T-helper 17 cell (primary cell): ENCODE measurements around the gene DTNBP1. TPM values are rescaled to one million over a fixed set of nuclear protein-coding genes. Genes with fewer than 3 reads are reported as not detected.
"Not testable (repeated sequence)": the region's sequence is repeated elsewhere in the genome, so short reads cannot be mapped to it uniquely, and the experiment has no call there.

Experiments
- ATAC-seq: fragments of 150-1000 bp; cut with Tn5 transposase; 2 replicates; pipeline ENCODE4 v1.10.0; 2021; ENCODE audit warnings: mild to moderate bottlenecking, moderate library complexity
- DNase-seq, 3 donors: peaks; one replicate each; pipeline versions ENCODE4 v3.0.0 to v3.0.0-alpha.2; 2020 to 2021
- H3K9me3 ChIP-seq: one replicate; pipeline ENCODE4 v1.7.0; 2013; ENCODE audit warnings: low read length, mild to moderate bottlenecking; ENCODE audit not compliant: control insufficient read depth, poor library complexity, severe bottlenecking
- H3K27ac Mint-ChIP-seq: one replicate; pipeline ENCODE4 v1.8.0; 2022; ENCODE audit warnings: mild to moderate bottlenecking, moderate library complexity, mixed read lengths
- H3K27me3 Mint-ChIP-seq: one replicate; pipeline ENCODE4 v1.8.0; 2022; ENCODE audit warnings: mixed read lengths
- H3K36me3 Mint-ChIP-seq: one replicate; pipeline ENCODE4 v1.8.0; 2022; ENCODE audit warnings: low read depth, mixed read lengths
- H3K4me1 Mint-ChIP-seq: one replicate; pipeline ENCODE4 v1.8.0; 2022; ENCODE audit warnings: mild to moderate bottlenecking, mixed read lengths
- H3K4me3 Mint-ChIP-seq: one replicate; pipeline ENCODE4 v1.8.0; 2022; ENCODE audit warnings: mild to moderate bottlenecking, moderate library complexity, mixed read lengths
- total RNA-seq, 4 donors: library from RNA in 2 of 4; stranded (reverse) in 2 of 4; gene quantifications; one replicate each; pipeline ENCODE4 v1.2.3 and lab custom pipeline; 2022 to 2026

DTNBP1 gene
- total RNA-seq, 2 donors from 2014 or later, result 16.1 to 18.4 TPM

- H3K4me1 Mint-ChIP-seq, result peaks cover 35% of the 10 kb centered on the region
- no peaks in the 10 kb centered on the region for H3K9me3 ChIP-seq
- H3K4me3 Mint-ChIP-seq, result no peak overlapping the region
- ATAC-seq (no peak), DNase-seq (no peak)
- peaks cover 6% of the 10 kb centered on the region for H3K36me3 Mint-ChIP-seq
- no peaks in the 10 kb centered on the region for H3K27me3 Mint-ChIP-seq
- no peak overlapping the region for H3K27ac Mint-ChIP-seq
Observed at GRCh38 chr6:15659181-15659580, 3.6 kb downstream of the DTNBP1 start.

GRCh38 chr6:15658181-15658744, 4.6 kb downstream of the DTNBP1 start:
- peaks cover 6% of the 10 kb centered on the region for H3K36me3 Mint-ChIP-seq
- H3K4me3 Mint-ChIP-seq, result no peak overlapping the region
- DNase-seq (no peak), ATAC-seq (no peak)
- H3K4me1 Mint-ChIP-seq, result peaks cover 30% of the 10 kb centered on the region
- no peaks in the 10 kb centered on the region for H3K9me3 ChIP-seq
- no peaks in the 10 kb centered on the region for H3K27me3 Mint-ChIP-seq
- H3K27ac Mint-ChIP-seq, result no peak overlapping the region

DNA sequence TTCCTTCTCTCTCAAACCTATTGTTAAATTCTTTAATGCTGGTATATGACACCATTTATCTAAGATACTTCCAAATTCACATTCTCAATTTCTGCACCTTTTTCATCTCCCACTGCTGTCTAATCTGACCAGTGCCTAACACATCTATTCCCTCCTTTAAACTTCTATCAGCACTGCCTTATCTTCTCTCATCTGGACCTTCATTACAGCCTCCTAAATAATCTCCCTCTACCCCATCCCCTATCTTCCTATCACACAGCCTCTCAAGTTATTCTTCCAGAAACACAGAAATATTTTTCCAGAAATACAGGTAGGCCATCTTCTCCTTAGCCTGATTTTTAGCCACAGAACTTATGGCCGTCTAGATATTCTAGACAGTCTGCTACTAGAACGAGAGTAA, 5.5 kb downstream of the DTNBP1 start:
- H3K9me3 ChIP-seq, result no peaks in the 10 kb centered on the region
- Mint-ChIP-seq H3K4me1 (peaks cover 31% of the 10 kb centered on the region), H3K27me3 (no peaks in the 10 kb centered on the region), H3K36me3 (peaks cover 6% of the 10 kb centered on the region), H3K4me3 (no peak overlapping the region), H3K27ac (peak overlapping the region; percentile 11)
- DNase-seq (no peak), ATAC-seq (no peak)

DNA sequence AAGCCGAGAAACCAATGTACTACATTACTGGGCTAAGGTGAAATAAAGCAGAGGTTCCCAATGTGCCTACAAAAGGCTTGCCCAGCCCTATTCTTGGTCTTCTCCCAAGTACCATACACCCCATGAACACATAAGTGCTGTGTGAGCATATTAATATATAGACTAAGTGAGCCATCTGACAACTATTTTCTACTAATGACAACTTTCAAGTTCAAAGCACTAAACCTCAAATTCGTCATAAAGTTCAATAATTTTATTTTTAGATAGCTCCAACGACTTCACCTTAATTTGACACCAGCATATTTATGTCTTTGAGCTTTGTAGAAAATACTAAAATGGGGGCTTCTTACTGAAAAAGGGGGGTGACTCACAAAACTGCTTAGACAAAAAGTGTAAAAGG, 6.7 kb downstream of the DTNBP1 start:
- DNase-seq (no peak), ATAC-seq (no peak)
- Mint-ChIP-seq H3K36me3 (peaks cover 6% of the 10 kb centered on the region), H3K27ac (no peak overlapping the region), H3K4me1 (peaks cover 31% of the 10 kb centered on the region), H3K4me3 (no peak overlapping the region), H3K27me3 (no peaks in the 10 kb centered on the region)
- H3K9me3 ChIP-seq, result no peaks in the 10 kb centered on the region

GRCh38 chr6:15654250-15654649, 8.6 kb downstream of the DTNBP1 start:
- Mint-ChIP-seq H3K27ac (no peak overlapping the region), H3K27me3 (no peaks in the 10 kb centered on the region), H3K4me3 (no peak overlapping the region), H3K4me1 (peaks cover 28% of the 10 kb centered on the region), H3K36me3 (peaks cover 3% of the 10 kb centered on the region)
- DNase-seq (no peak), ATAC-seq (no peak)
- no peaks in the 10 kb centered on the region for H3K9me3 ChIP-seq

GRCh38 chr6:15653581-15653980, 9.2 kb downstream of the DTNBP1 start:
- no peak overlapping the region for H3K4me3 Mint-ChIP-seq
- H3K4me1 Mint-ChIP-seq, result peaks cover 28% of the 10 kb centered on the region
- DNase-seq (no peak), ATAC-seq (no peak)
- H3K36me3 Mint-ChIP-seq, result peaks cover 3% of the 10 kb centered on the region
- no peaks in the 10 kb centered on the region for H3K9me3 ChIP-seq
- H3K27ac Mint-ChIP-seq, result peak overlapping the region; percentile 47
- H3K27me3 Mint-ChIP-seq, result no peaks in the 10 kb centered on the region

DNA sequence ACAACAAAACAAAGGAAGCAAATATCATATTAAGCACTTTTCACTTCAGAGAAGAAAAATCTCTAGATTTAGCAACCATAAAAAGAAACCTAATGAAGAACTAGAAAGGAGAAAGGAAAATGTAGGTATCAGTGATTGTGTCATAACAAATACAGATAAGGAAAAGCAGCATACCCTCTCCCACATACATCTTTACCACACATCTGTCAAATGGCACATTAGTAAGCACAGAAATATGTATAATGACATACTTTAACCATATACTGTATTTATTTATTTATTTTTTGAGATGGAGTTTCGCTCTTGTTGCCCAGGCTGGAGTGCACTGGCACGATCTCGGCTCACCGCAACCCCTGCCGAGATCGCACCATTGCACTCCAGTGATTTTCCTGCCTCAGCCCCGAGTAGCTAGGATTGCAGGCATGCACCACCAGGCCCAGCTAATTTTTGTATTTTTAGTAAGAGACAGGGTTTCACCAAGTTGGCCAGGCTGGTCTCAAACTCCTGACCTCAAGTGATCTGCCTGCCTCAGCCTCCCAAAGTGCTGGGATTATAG, 12.7 kb downstream of the DTNBP1 start:
- not testable (repeated sequence) for H3K4me1 Mint-ChIP-seq, DNase-seq, H3K9me3 ChIP-seq, H3K4me3 Mint-ChIP-seq, H3K27ac Mint-ChIP-seq, ATAC-seq, H3K27me3 Mint-ChIP-seq, H3K36me3 Mint-ChIP-seq

DNA sequence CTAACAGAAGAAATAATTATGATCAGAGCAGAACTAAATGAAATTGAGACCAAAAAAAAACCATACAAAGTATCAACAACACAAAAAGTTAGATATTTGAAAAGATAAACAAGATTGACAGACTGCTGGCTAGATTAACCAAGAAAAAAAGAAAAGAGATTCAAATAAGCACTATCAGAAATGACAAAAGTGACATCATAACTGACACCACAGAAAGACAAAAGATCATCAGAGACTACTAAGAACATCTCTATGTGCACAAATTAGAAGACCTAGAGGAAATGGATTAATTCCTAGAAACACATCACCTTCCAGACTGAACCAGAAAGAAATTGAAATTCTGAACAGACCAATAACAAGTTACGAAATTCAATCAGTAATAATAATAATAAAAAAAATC, 17.9 kb downstream of the DTNBP1 start:
- ATAC-seq (no peak), DNase-seq (no peak)
- no peaks in the 10 kb centered on the region for H3K4me1 Mint-ChIP-seq
- H3K36me3 Mint-ChIP-seq, result peaks cover 7% of the 10 kb centered on the region
- no peak overlapping the region for H3K4me3 Mint-ChIP-seq
- H3K27me3 Mint-ChIP-seq, result no peaks in the 10 kb centered on the region
- peaks cover 7% of the 10 kb centered on the region for H3K9me3 ChIP-seq
- H3K27ac Mint-ChIP-seq, result no peak overlapping the region

- no peak overlapping the region for H3K27ac Mint-ChIP-seq
Observed at GRCh38 chr6:15643542-15643941, 19.3 kb downstream of the DTNBP1 start.

DNA sequence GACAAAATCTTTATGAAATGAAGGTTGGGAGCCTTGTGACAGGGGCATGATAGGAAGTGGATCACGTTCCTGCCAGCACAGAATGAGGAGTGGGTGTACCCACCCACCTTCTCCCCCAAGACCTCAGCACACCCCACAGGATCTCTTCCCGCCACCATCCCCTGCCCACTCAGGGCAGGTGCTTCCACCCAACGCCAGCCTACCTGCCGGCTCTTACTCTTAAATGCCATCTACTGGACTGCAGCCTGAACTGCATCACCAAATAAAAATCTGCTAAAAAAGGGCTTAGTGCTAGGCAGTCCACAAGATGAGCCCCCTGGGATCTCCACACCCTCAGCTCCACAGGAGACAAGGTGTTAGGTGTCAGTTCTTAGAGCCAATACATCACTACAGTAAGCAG, 20.6 kb downstream of the DTNBP1 start:
- no peak overlapping the region for H3K4me3 Mint-ChIP-seq

More at GRCh38 chr6:15643542-15643941, 19.3 kb downstream of the DTNBP1 start:
- ATAC-seq (no peak), DNase-seq (no peak)
- Mint-ChIP-seq H3K36me3 (peaks cover 9% of the 10 kb centered on the region), H3K4me3 (no peak overlapping the region), H3K27me3 (no peaks in the 10 kb centered on the region), H3K4me1 (no peaks in the 10 kb centered on the region)
- H3K9me3 ChIP-seq, result peaks cover 7% of the 10 kb centered on the region

DNA sequence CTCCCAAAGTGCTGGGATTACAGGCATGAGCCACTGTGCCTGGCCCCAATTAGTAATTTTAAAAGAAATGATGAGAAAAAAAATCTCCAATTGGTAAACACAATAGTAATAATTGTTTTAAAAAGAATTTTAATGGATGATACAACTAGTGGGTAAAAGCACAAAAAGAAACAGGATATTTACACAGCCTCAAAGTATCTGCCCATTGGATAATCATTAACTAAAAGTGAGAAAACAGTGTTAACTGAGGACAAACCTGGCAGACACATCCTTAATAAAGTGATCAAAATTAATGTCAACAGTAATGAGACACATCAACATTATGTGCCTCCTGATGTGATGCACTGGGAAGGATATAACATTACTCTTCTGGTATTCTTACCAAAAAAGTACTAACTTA, 24.5 kb downstream of the DTNBP1 start:
- Mint-ChIP-seq H3K27me3 (no peaks in the 10 kb centered on the region), H3K36me3 (peaks cover 15% of the 10 kb centered on the region), H3K4me3 (no peak overlapping the region), H3K4me1 (no peaks in the 10 kb centered on the region), H3K27ac (no peak overlapping the region)
- DNase-seq, result no peak
- no peaks in the 10 kb centered on the region for H3K9me3 ChIP-seq
- ATAC-seq, result no peak

More for the DNA sequence above, 20.6 kb downstream of the DTNBP1 start:
- Mint-ChIP-seq H3K27ac (no peak overlapping the region), H3K4me1 (no peaks in the 10 kb centered on the region), H3K27me3 (no peaks in the 10 kb centered on the region), H3K36me3 (peaks cover 9% of the 10 kb centered on the region)
- DNase-seq (no peak), ATAC-seq (no peak)
- peaks cover 7% of the 10 kb centered on the region for H3K9me3 ChIP-seq

- peaks cover 10% of the 10 kb centered on the region for H3K36me3 Mint-ChIP-seq
- no peaks in the 10 kb centered on the region for H3K9me3 ChIP-seq
- peaks cover 8% of the 10 kb centered on the region for H3K4me1 Mint-ChIP-seq
- H3K27ac Mint-ChIP-seq, result no peak overlapping the region
- ATAC-seq, result no peak
- H3K4me3 Mint-ChIP-seq, result no peak overlapping the region
- DNase-seq, result no peak
- no peaks in the 10 kb centered on the region for H3K27me3 Mint-ChIP-seq
Observed at GRCh38 chr6:15631432-15631831, 31.4 kb downstream of the DTNBP1 start.

- no peak for DNase-seq
- no peaks in the 10 kb centered on the region for H3K9me3 ChIP-seq
- no peaks in the 10 kb centered on the region for H3K27me3 Mint-ChIP-seq
- H3K4me3 Mint-ChIP-seq, result no peak overlapping the region
- H3K4me1 Mint-ChIP-seq, result peaks cover 11% of the 10 kb centered on the region
- no peak for ATAC-seq
- H3K36me3 Mint-ChIP-seq, result peaks cover 6% of the 10 kb centered on the region
- H3K27ac Mint-ChIP-seq, result no peak overlapping the region
Observed at GRCh38 chr6:15630202-15630601, 32.6 kb downstream of the DTNBP1 start.

GRCh38 chr6:15629487-15629886, 33.3 kb downstream of the DTNBP1 start:
- no peak for ATAC-seq
- Mint-ChIP-seq H3K27me3 (no peaks in the 10 kb centered on the region), H3K4me3 (no peak overlapping the region), H3K4me1 (peaks cover 15% of the 10 kb centered on the region), H3K36me3 (peaks cover under 1% of the 10 kb centered on the region), H3K27ac (no peak overlapping the region)
- DNase-seq, result no peak
- H3K9me3 ChIP-seq, result no peaks in the 10 kb centered on the region
